HEK293 (cell line): ENCODE results near the gene SMAD1.

Experiments
- CTCF ChIA-PET: fragments of 350-600 bp; formaldehyde crosslinking; extraction: SDS; loops from one replicate; lab custom pipeline; 2021; ENCODE audit warnings: antibody characterized with exemption; lab: Yijun Ruan, JAX
- POLR2A ChIA-PET: fragments of 300-600 bp; formaldehyde crosslinking; extraction: SDS; loops from one replicate; lab custom pipeline; 2020; ENCODE audit warnings: antibody characterized with exemption, inconsistent platforms; lab: Yijun Ruan, JAX
- H3K27ac ChIP-seq: fragments of 200-500 bp; sonication (Bioruptor generic); 2 replicates; pipeline ENCODE4 v1.5.1; 2014; ENCODE audit warnings: low read depth, low read length, control low read depth, inconsistent platforms; ENCODE audit errors: extremely low read depth
- H3K36me3 ChIP-seq, 2 experiments: fragments of 200-500 bp in 1 of 2; sonication (Bioruptor generic) in 1 of 2; 1 replicate in 1 of 2; 2 replicates in 1 of 2; pipeline ENCODE4 v1.5.1; 2014 to 2017; ENCODE audit warnings: inconsistent platforms in 2 of 2, low read length in 2 of 2; ENCODE audit not compliant: control insufficient read depth in 2 of 2, insufficient read depth in 1 of 2
- H3K4me1 ChIP-seq: fragments of 200-500 bp; sonication (Bioruptor generic); 2 replicates; pipeline ENCODE4 v1.5.1; 2014; ENCODE audit warnings: mild to moderate bottlenecking, low read length, inconsistent platforms; ENCODE audit not compliant: control insufficient read depth, insufficient read depth
- H3K4me3 ChIP-seq: 2 replicates; pipeline ENCODE4 v1.5.1; 2011; ENCODE audit warnings: low read depth, mild to moderate bottlenecking, control low read depth, low read length, moderate library complexity
- H3K9me3 ChIP-seq: fragments of 200-500 bp; sonication (Bioruptor generic); 2 replicates; pipeline ENCODE4 v1.5.1; 2014; ENCODE audit warnings: low read depth, low read length, inconsistent platforms; ENCODE audit not compliant: control insufficient read depth, insufficient read depth
- KLF16 ChIP-seq: fragments of 450-650 bp; formaldehyde crosslinking; IDR thresholded peaks from 2 replicates; pipeline ENCODE4 v1.5.1; 2017; ENCODE audit warnings: missing biosample characterization, missing genetic modification characterization
- MZF1 ChIP-seq: fragments of 450-650 bp; formaldehyde crosslinking; IDR thresholded peaks from 2 replicates; pipeline ENCODE4 v1.5.1; 2017; ENCODE audit warnings: missing biosample characterization, missing genetic modification characterization, borderline replicate concordance
- ZFP3 ChIP-seq: fragments of 450-650 bp; formaldehyde crosslinking; IDR thresholded peaks from 2 replicates; pipeline ENCODE4 v1.5.1; 2016; ENCODE audit warnings: low read depth, missing biosample characterization, missing genetic modification characterization
- ZNF132 ChIP-seq: fragments of 450-650 bp; formaldehyde crosslinking; IDR thresholded peaks from 2 replicates; pipeline ENCODE4 v1.5.1; 2017; ENCODE audit warnings: missing biosample characterization, missing genetic modification characterization, borderline replicate concordance
- ZNF133 ChIP-seq: fragments of 450-650 bp; formaldehyde crosslinking; IDR thresholded peaks from 2 replicates; pipeline ENCODE4 v1.5.1; 2016; ENCODE audit warnings: missing biosample characterization, missing genetic modification characterization
- ZNF138 ChIP-seq: fragments of 450-650 bp; formaldehyde crosslinking; IDR thresholded peaks from 2 replicates; pipeline ENCODE4 v1.5.1; 2016; ENCODE audit warnings: missing biosample characterization, missing genetic modification characterization, borderline replicate concordance
- ZNF274 ChIP-seq, 2 experiments: fragments of 200-500 bp in 1 of 2; fragments of 450-650 bp in 1 of 2; sonication (Bioruptor generic) in 1 of 2; formaldehyde crosslinking in 1 of 2; IDR thresholded peaks; 2 replicates each; pipeline versions ENCODE4 v1.5.1 to v1.6.1; 2014 to 2016; ENCODE audit warnings: borderline replicate concordance in 1 of 2, inconsistent platforms in 1 of 2, low read length in 1 of 2, missing biosample characterization in 1 of 2, missing genetic modification characterization in 1 of 2
- ZNF404 ChIP-seq: fragments of 450-650 bp; formaldehyde crosslinking; IDR thresholded peaks from 2 replicates; pipeline ENCODE4 v1.5.1; 2017; ENCODE audit warnings: missing biosample characterization, missing genetic modification characterization
- ZNF521 ChIP-seq: fragments of 450-650 bp; formaldehyde crosslinking; IDR thresholded peaks from 2 replicates; pipeline ENCODE4 v1.5.1; 2017; ENCODE audit warnings: missing biosample characterization, mild to moderate bottlenecking, missing genetic modification characterization
- ZNF544 ChIP-seq: fragments of 450-650 bp; formaldehyde crosslinking; IDR thresholded peaks from 2 replicates; pipeline ENCODE4 v1.5.0; 2017; ENCODE audit warnings: missing biosample characterization, missing genetic modification characterization
- ZNF558 ChIP-seq: fragments of 450-650 bp; formaldehyde crosslinking; IDR thresholded peaks from 2 replicates; pipeline ENCODE4 v1.5.1; 2016; ENCODE audit warnings: missing biosample characterization, missing genetic modification characterization
- ZNF623 ChIP-seq: fragments of 450-650 bp; formaldehyde crosslinking; IDR thresholded peaks from 2 replicates; pipeline ENCODE4 v1.5.1; 2016; ENCODE audit warnings: missing biosample characterization, missing genetic modification characterization
- ZNF777 ChIP-seq: fragments of 450-650 bp; formaldehyde crosslinking; IDR thresholded peaks from 2 replicates; pipeline ENCODE4 v1.5.1; 2017; ENCODE audit warnings: missing biosample characterization, missing genetic modification characterization, borderline replicate concordance
- ZSCAN23 ChIP-seq: fragments of 450-650 bp; formaldehyde crosslinking; IDR thresholded peaks from 2 replicates; pipeline ENCODE4 v1.5.1; 2016; ENCODE audit warnings: missing biosample characterization, missing genetic modification characterization
- ZSCAN30 ChIP-seq: fragments of 450-650 bp; IDR thresholded peaks from 2 replicates; pipeline ENCODE4 v1.5.1; 2018; ENCODE audit warnings: missing biosample characterization, mild to moderate bottlenecking, missing genetic modification characterization, moderate library complexity
- TF ChIP-seq, protein P1 (sequence below): fragments of 450-650 bp; formaldehyde crosslinking; IDR thresholded peaks from 2 replicates; pipeline ENCODE4 v1.5.1; 2016; ENCODE audit warnings: missing biosample characterization, missing genetic modification characterization
- TF ChIP-seq, protein P2 (sequence below): fragments of 450-650 bp; formaldehyde crosslinking; IDR thresholded peaks from 2 replicates; pipeline ENCODE4 v1.5.1; 2016; ENCODE audit warnings: missing biosample characterization, missing genetic modification characterization
- TF ChIP-seq, protein P3 (sequence below): fragments of 450-650 bp; formaldehyde crosslinking; IDR thresholded peaks from 2 replicates; pipeline ENCODE4 v1.5.1; 2016; ENCODE audit warnings: missing biosample characterization, missing genetic modification characterization
- TF ChIP-seq, protein P4 (sequence below): fragments of 450-650 bp; formaldehyde crosslinking; IDR thresholded peaks from 2 replicates; pipeline ENCODE4 v1.5.1; 2017; ENCODE audit warnings: missing biosample characterization, missing genetic modification characterization
- TF ChIP-seq, protein P5 (sequence below): fragments of 450-650 bp; formaldehyde crosslinking; IDR thresholded peaks from 2 replicates; pipeline ENCODE4 v1.5.1; 2017; ENCODE audit warnings: missing biosample characterization, missing genetic modification characterization
- TF ChIP-seq, protein P6 (sequence below): fragments of 450-650 bp; formaldehyde crosslinking; IDR thresholded peaks from 2 replicates; pipeline ENCODE4 v1.5.1; 2016; ENCODE audit warnings: missing biosample characterization, missing genetic modification characterization
- TF ChIP-seq, protein P7 (sequence below): sonication (generic); formaldehyde crosslinking; IDR thresholded peaks from 2 replicates; pipeline ENCODE4 v1.8.1; 2022; ENCODE audit warnings: mild to moderate bottlenecking, moderate library complexity, missing genetic modification reagents
- TF ChIP-seq, protein P8 (sequence below): fragments of 450-650 bp; formaldehyde crosslinking; IDR thresholded peaks from 2 replicates; pipeline ENCODE4 v1.5.1; 2016; ENCODE audit warnings: missing biosample characterization, missing genetic modification characterization
- TF ChIP-seq, protein P9 (sequence below): fragments of 450-650 bp; formaldehyde crosslinking; IDR thresholded peaks from 2 replicates; pipeline ENCODE4 v1.5.1; 2016; ENCODE audit warnings: missing biosample characterization, missing genetic modification characterization

SMAD1 gene

DNA sequence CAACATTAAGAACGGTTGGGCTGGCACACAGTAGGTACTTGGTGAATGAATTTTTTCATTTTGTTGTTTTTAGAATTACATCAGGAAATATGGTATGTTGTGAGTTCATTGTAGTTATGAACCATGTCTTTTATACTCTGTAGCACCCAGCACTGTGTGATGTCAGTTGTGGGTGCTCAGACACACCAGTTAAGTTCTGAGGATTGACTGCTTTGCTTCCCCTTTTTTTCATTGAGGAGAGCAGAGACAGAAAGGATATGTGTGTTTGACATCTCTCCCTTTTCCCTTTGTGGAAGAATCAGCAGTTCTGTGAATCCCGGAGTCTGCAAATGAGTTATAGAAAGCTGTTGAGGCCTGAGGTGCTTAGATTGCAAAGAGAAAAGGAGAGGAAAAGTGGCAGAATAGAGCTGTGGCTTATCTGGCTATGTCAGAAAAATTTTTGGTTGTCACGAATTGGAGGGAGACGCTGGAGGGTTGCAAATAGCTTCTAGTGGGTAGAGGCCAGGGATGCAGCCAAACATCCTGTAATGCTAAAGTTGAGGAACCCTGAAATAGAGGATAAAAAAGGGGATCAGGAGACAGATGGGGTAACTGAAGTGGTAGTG, 13.1 kb downstream of the SMAD1 start:
- no peak overlapping the region for H3K27ac ChIP-seq
- no peak overlapping the region for H3K4me3 ChIP-seq
- no peaks in the 10 kb centered on the region for H3K9me3 ChIP-seq
- ChIA-PET CTCF (interaction anchor here (0.5 to 0.9 kb wide), 2 partner anchors 62 to 165 kb away, joined by 4 read pairs; no protein-coding TSS in a partner anchor), POLR2A (interaction anchor here (0.6 kb wide), 1 partner anchor 317 kb away, joined by 3 read pairs; no protein-coding TSS in a partner anchor)
- H3K4me1 ChIP-seq: no peaks in the 10 kb centered on the region
- TF ChIP-seq ZNF138 (tag by site-specific recombination) (no peak), MZF1 (tag by site-specific recombination) (no peak), ZSCAN30 (tag by site-specific recombination) (no peak), ZSCAN23 (tag by site-specific recombination) (no peak), ZNF777 (no peak), ZNF132 (tag by site-specific recombination) (no peak), ZNF274 (IDR thresholded peaks at IDR 0.05; ENCODE audit: low read length) (no peak), ZNF274 (tag by site-specific recombination; IDR thresholded peaks at IDR 0.05; ENCODE audit: borderline replicate concordance) (no peak), ZNF558 (tag by site-specific recombination) (no peak), ZNF623 (tag by site-specific recombination) (no peak)
- TF ChIP-seq, protein P1, sequence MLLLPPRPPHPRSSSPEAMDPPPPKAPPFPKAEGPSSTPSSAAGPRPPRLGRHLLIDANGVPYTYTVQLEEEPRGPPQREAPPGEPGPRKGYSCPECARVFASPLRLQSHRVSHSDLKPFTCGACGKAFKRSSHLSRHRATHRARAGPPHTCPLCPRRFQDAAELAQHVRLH (tag by site-specific recombination): no peak
- TF ChIP-seq, protein P2, sequence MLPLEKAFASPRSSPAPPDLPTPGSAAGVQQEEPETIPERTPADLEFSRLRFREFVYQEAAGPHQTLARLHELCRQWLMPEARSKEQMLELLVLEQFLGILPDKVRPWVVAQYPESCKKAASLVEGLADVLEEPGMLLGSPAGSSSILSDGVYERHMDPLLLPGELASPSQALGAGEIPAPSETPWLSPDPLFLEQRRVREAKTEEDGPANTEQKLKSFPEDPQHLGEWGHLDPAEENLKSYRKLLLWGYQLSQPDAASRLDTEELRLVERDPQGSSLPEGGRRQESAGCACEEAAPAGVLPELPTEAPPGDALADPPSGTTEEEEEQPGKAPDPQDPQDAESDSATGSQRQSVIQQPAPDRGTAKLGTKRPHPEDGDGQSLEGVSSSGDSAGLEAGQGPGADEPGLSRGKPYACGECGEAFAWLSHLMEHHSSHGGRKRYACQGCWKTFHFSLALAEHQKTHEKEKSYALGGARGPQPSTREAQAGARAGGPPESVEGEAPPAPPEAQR: no peak
- TF ChIP-seq, protein P3, sequence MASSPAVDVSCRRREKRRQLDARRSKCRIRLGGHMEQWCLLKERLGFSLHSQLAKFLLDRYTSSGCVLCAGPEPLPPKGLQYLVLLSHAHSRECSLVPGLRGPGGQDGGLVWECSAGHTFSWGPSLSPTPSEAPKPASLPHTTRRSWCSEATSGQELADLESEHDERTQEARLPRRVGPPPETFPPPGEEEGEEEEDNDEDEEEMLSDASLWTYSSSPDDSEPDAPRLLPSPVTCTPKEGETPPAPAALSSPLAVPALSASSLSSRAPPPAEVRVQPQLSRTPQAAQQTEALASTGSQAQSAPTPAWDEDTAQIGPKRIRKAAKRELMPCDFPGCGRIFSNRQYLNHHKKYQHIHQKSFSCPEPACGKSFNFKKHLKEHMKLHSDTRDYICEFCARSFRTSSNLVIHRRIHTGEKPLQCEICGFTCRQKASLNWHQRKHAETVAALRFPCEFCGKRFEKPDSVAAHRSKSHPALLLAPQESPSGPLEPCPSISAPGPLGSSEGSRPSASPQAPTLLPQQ (tag by site-specific recombination): no peak
- TF ChIP-seq, protein P4, sequence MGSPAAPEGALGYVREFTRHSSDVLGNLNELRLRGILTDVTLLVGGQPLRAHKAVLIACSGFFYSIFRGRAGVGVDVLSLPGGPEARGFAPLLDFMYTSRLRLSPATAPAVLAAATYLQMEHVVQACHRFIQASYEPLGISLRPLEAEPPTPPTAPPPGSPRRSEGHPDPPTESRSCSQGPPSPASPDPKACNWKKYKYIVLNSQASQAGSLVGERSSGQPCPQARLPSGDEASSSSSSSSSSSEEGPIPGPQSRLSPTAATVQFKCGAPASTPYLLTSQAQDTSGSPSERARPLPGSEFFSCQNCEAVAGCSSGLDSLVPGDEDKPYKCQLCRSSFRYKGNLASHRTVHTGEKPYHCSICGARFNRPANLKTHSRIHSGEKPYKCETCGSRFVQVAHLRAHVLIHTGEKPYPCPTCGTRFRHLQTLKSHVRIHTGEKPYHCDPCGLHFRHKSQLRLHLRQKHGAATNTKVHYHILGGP (tag by site-specific recombination): no peak
- TF ChIP-seq, protein P5, sequence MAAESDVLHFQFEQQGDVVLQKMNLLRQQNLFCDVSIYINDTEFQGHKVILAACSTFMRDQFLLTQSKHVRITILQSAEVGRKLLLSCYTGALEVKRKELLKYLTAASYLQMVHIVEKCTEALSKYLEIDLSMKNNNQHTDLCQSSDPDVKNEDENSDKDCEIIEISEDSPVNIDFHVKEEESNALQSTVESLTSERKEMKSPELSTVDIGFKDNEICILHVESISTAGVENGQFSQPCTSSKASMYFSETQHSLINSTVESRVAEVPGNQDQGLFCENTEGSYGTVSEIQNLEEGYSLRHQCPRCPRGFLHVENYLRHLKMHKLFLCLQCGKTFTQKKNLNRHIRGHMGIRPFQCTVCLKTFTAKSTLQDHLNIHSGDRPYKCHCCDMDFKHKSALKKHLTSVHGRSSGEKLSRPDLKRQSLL: no peak
- TF ChIP-seq, protein P6, sequence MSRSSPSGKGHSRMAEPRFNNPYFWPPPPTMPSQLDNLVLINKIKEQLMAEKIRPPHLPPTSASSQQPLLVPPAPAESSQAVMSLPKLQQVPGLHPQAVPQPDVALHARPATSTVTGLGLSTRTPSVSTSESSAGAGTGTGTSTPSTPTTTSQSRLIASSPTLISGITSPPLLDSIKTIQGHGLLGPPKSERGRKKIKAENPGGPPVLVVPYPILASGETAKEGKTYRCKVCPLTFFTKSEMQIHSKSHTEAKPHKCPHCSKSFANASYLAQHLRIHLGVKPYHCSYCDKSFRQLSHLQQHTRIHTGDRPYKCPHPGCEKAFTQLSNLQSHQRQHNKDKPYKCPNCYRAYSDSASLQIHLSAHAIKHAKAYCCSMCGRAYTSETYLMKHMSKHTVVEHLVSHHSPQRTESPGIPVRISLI (tag by site-specific recombination): no peak
- no peaks in the 10 kb centered on the region for H3K36me3 ChIP-seq

DNA sequence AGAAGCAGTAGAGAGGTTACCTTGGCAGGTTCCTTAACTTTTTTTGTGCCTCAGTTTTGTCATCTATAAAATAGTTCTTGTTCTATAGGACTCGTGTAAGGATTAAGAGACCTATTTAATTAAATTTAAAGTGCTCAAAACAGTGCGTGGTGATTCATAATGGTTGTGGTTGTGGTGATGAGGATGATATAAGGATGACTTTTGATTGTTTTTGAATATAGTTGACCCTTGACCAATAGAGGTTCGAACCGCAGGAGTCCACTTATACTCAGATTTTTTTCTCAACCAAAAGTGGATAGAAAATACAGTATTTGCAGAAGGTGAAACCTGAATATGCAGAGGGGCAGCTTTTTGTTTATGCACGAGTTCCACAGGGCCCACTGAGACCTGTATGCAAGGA, 14.6 kb downstream of the SMAD1 start:
- Histone ChIP-seq H3K9me3 (no peaks in the 10 kb centered on the region), H3K27ac (no peak overlapping the region), H3K4me3 (no peak overlapping the region), H3K4me1 (no peaks in the 10 kb centered on the region; the same call in 1 of the 2 replicates), H3K36me3 (no peaks in the 10 kb centered on the region)
- ChIA-PET POLR2A (no interaction called here), CTCF (no interaction called here)
- TF ChIP-seq ZSCAN23 (tag by site-specific recombination) (no peak), ZNF521 (tag by site-specific recombination) (no peak), KLF16 (no peak), ZNF133 (tag by site-specific recombination) (no peak), ZNF404 (no peak), ZNF544 (no peak), ZFP3 (no peak)
- TF ChIP-seq, protein P7, sequence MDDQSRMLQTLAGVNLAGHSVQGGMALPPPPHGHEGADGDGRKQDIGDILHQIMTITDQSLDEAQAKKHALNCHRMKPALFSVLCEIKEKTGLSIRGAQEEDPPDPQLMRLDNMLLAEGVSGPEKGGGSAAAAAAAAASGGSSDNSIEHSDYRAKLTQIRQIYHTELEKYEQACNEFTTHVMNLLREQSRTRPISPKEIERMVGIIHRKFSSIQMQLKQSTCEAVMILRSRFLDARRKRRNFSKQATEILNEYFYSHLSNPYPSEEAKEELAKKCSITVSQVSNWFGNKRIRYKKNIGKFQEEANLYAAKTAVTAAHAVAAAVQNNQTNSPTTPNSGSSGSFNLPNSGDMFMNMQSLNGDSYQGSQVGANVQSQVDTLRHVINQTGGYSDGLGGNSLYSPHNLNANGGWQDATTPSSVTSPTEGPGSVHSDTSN: no peak
- TF ChIP-seq, protein P8, sequence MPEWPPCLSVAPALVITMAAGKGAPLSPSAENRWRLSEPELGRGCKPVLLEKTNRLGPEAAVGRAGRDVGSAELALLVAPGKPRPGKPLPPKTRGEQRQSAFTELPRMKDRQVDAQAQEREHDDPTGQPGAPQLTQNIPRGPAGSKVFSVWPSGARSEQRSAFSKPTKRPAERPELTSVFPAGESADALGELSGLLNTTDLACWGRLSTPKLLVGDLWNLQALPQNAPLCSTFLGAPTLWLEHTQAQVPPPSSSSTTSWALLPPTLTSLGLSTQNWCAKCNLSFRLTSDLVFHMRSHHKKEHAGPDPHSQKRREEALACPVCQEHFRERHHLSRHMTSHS (tag by site-specific recombination): no peak
- TF ChIP-seq, protein P9, sequence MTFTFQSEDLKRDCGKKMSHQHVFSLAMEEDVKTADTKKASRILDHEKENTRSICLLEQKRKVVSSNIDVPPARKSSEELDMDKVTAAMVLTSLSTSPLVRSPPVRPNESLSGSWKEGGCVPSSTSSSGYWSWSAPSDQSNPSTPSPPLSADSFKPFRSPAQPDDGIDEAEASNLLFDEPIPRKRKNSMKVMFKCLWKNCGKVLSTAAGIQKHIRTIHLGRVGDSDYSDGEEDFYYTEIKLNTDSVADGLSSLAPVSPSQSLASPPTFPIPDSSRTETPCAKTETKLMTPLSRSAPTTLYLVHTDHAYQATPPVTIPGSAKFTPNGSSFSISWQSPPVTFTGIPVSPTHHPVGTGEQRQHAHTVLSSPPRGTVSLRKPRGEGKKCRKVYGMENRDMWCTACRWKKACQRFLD (tag by site-specific recombination): no peak
